Fibroblast of lung (primary cell): Measurements from ENCODE around the gene TP73. TPM values are rescaled to one million over a fixed set of nuclear protein-coding genes. Genes with fewer than 3 reads are reported as not detected.
A peak's percentile ranks its signal among the peaks of the same experiment; 100 is the strongest.
"Not testable (repeated sequence)": the region's sequence is repeated elsewhere in the genome, so short reads cannot be mapped to it uniquely, and the experiment has no call there.

ENCODE experiments used
- DNase-seq, 2 donors: peaks; one replicate each; pipeline versions ENCODE4 v3.0.0 to v3.0.0-alpha.2; 2010; ENCODE audit warnings: low read depth in 2 of 2
- H2AFZ ChIP-seq: 2 replicates; pipeline ENCODE4 v1.5.1; 2012; ENCODE audit warnings: low read length, control low read depth, inconsistent platforms
- H3K27ac ChIP-seq: 2 replicates; pipeline ENCODE4 v1.5.1; 2011; ENCODE audit warnings: low read length, control low read depth; ENCODE audit not compliant: insufficient read depth
- H3K27me3 ChIP-seq: 2 replicates; pipeline ENCODE4 v1.5.1; 2011; ENCODE audit warnings: mild to moderate bottlenecking, low read length; ENCODE audit not compliant: control insufficient read depth, insufficient read depth
- H3K36me3 ChIP-seq: 2 replicates; pipeline ENCODE4 v1.5.1; 2011; ENCODE audit warnings: low read length; ENCODE audit not compliant: control insufficient read depth, insufficient read depth
- H3K4me1 ChIP-seq: 2 replicates; pipeline ENCODE4 v1.5.1; 2011; ENCODE audit warnings: low read length; ENCODE audit not compliant: control insufficient read depth, insufficient read depth; ENCODE audit errors: extremely low read depth
- H3K4me2 ChIP-seq: 2 replicates; pipeline ENCODE4 v1.5.1; 2011; ENCODE audit warnings: low read length, control low read depth; ENCODE audit not compliant: insufficient read depth; ENCODE audit errors: extremely low read depth
- H3K4me3 ChIP-seq, 4 experiments: fragments of 200-600 bp in 1 of 4; sonication (generic) in 1 of 4; replicated peaks in 1 of 4; 2 replicates each; pipeline ENCODE4 v1.5.1; 2011 to 2016; ENCODE audit warnings: low read length in 4 of 4, low read depth in 3 of 4, mild to moderate bottlenecking in 3 of 4, control low read depth in 2 of 4, inconsistent platforms in 1 of 4, mixed read lengths in 1 of 4; ENCODE audit not compliant: insufficient read depth in 1 of 4; ENCODE audit errors: control extremely low read depth in 1 of 4
- H3K79me2 ChIP-seq: 2 replicates; pipeline ENCODE4 v1.5.1; 2012; ENCODE audit warnings: mild to moderate bottlenecking, low read length, inconsistent platforms; ENCODE audit not compliant: control insufficient read depth, insufficient read depth
- H3K9ac ChIP-seq: 2 replicates; pipeline ENCODE4 v1.5.1; 2011; ENCODE audit warnings: mild to moderate bottlenecking, low read length, control low read depth; ENCODE audit not compliant: insufficient read depth
- H3K9me3 ChIP-seq: 2 replicates; pipeline ENCODE4 v1.5.1; 2012; ENCODE audit warnings: low read depth, low read length; ENCODE audit not compliant: control insufficient read depth, insufficient read depth
- H4K20me1 ChIP-seq: 2 replicates; pipeline ENCODE4 v1.5.1; 2011; ENCODE audit warnings: low read length; ENCODE audit not compliant: control insufficient read depth, insufficient read depth; ENCODE audit errors: extremely low read depth
- CTCF ChIP-seq, 2 donors: IDR thresholded peaks in 1 of 2; conservative IDR thresholded peaks in 1 of 2; 1 replicate in 1 of 2; 2 replicates in 1 of 2; pipeline ENCODE4 v1.5.1; 2011 to 2012; ENCODE audit warnings: low read length in 2 of 2, control low read depth in 1 of 2, inconsistent platforms in 1 of 2, low read depth in 1 of 2, mild to moderate bottlenecking in 1 of 2
- EZH2 ChIP-seq: IDR thresholded peaks from 2 replicates; pipeline ENCODE4 v1.5.1; 2012; ENCODE audit warnings: low read length, control low read depth, mild to moderate bottlenecking; ENCODE audit errors: missing control alignments
- polyA plus RNA-seq, 2 donors: library from polyadenylated mRNA; depleted of rRNA in 1 of 2; stranded (reverse) in 1 of 2; unstranded in 1 of 2; fragments of >200 nt; gene quantifications; 2 replicates each; pipeline ENCODE4 v1.2.1, GENCODE V29; 2011 to 2012; ENCODE audit warnings: missing spikeins in 1 of 2
- total RNA-seq: library from RNA; depleted of rRNA; stranded (reverse); fragments of >200 nt; gene quantifications from 2 replicates; pipeline ENCODE4 v1.2.1, GENCODE V29; 2014

TP73 gene
- total and polyA plus RNA-seq, 2 donors (not counting 1 experiment from before 2014, with no cell fraction given): not detected

- Histone ChIP-seq H3K27me3 (no peaks in the 10 kb centered on the region), H4K20me1 (no peaks in the 10 kb centered on the region), H3K27ac (no peak overlapping the region), H3K36me3 (no peaks in the 10 kb centered on the region), H3K9me3 (no peaks in the 10 kb centered on the region), H3K4me3 (no peak overlapping the region), H3K4me2 (no peak overlapping the region), H2AFZ (no peak overlapping the region), H3K9ac (no peak overlapping the region), H3K4me1 (peaks cover 4% of the 10 kb centered on the region), H3K79me2 (peaks cover 5% of the 10 kb centered on the region)
- no peak for DNase-seq
- TF ChIP-seq CTCF (conservative IDR thresholded peaks at IDR 0.05 in 1 of 2, IDR thresholded peaks at IDR 0.05 in 1 of 2; ENCODE audit: low read depth in 1 of 2, low read length in 2 of 2) (no peak), EZH2 (no peak)
Observed at GRCh38 chr1:3620708-3621107, 31.6 kb upstream of the TP73 start.

GRCh38 chr1:3621151-3621671, 31.1 kb upstream of the TP73 start:
- H3K4me2 ChIP-seq, H3K79me2 ChIP-seq, H3K27me3 ChIP-seq, H3K9me3 ChIP-seq, H3K4me3 ChIP-seq, H4K20me1 ChIP-seq, H2AFZ ChIP-seq, H3K9ac ChIP-seq, H3K4me1 ChIP-seq, H3K36me3 ChIP-seq, H3K27ac ChIP-seq: not testable (repeated sequence)
- TF ChIP-seq CTCF (conservative IDR thresholded peaks at IDR 0.05 in 1 of 2, IDR thresholded peaks at IDR 0.05 in 1 of 2; ENCODE audit: low read depth in 1 of 2, low read length in 2 of 2): peak; percentile 48 to 61
- peak in 1 of 2 donors; percentile 32 for DNase-seq

- not testable (repeated sequence) for H3K4me2 ChIP-seq, H3K36me3 ChIP-seq, H3K9ac ChIP-seq, DNase-seq, H3K9me3 ChIP-seq, H3K27ac ChIP-seq, H2AFZ ChIP-seq, H3K79me2 ChIP-seq, H3K4me3 ChIP-seq, H4K20me1 ChIP-seq, H3K4me1 ChIP-seq, H3K27me3 ChIP-seq
Observed at GRCh38 chr1:3622102-3622501, 30.2 kb upstream of the TP73 start.
